Liver (tissue), 9 donors: ENCODE data around the gene EXD3. TPM values are rescaled to one million over a fixed set of nuclear protein-coding genes. Genes with fewer than 3 reads are reported as not detected.
A peak's percentile ranks its signal among the peaks of the same experiment; 100 is the strongest.

Source experiments
- DNase-seq: peaks from one replicate; pipeline ENCODE4 v3.0.0-alpha.2; 2017; ENCODE audit warnings: low spot score
- H3K27ac ChIP-seq, 2 donors: one replicate each; pipeline ENCODE4 v1.7.0; 2013; ENCODE audit warnings: inconsistent platforms in 2 of 2, low read length in 2 of 2, control low read depth in 1 of 2, low read depth in 1 of 2, mild to moderate bottlenecking in 1 of 2
- H3K27me3 ChIP-seq, 4 donors: one replicate each; pipeline versions ENCODE4 v1.6.1 to v1.7.0; 2013; ENCODE audit warnings: low read length in 3 of 4, inconsistent platforms in 1 of 4, mild to moderate bottlenecking in 1 of 4, moderate library complexity in 1 of 4; ENCODE audit not compliant: control insufficient read depth in 4 of 4, insufficient read depth in 4 of 4
- H3K36me3 ChIP-seq, 4 donors: one replicate each; pipeline versions ENCODE4 v1.6.1 to v1.7.0; 2013; ENCODE audit warnings: low read length in 3 of 4, mild to moderate bottlenecking in 3 of 4, low read depth in 1 of 4, moderate library complexity in 1 of 4; ENCODE audit not compliant: control insufficient read depth in 4 of 4, insufficient read depth in 3 of 4
- H3K4me1 ChIP-seq, 4 donors: one replicate each; pipeline versions ENCODE4 v1.6.1 to v1.7.0; 2013; ENCODE audit warnings: low read length in 3 of 4, mild to moderate bottlenecking in 3 of 4, moderate library complexity in 1 of 4; ENCODE audit not compliant: control insufficient read depth in 4 of 4, insufficient read depth in 4 of 4
- H3K4me3 ChIP-seq, 3 donors: one replicate each; pipeline versions ENCODE4 v1.6.1 to v1.7.0; 2013; ENCODE audit warnings: low read length in 3 of 3, control low read depth in 1 of 3, low read depth in 1 of 3, mild to moderate bottlenecking in 1 of 3
- H3K9ac ChIP-seq, 2 donors: one replicate each; pipeline ENCODE4 v1.7.0; 2013; ENCODE audit warnings: low read length in 2 of 2, mild to moderate bottlenecking in 2 of 2, moderate library complexity in 2 of 2, control low read depth in 1 of 2, low read depth in 1 of 2
- H3K9me3 ChIP-seq, 4 donors: one replicate each; pipeline versions ENCODE4 v1.6.1 to v1.7.0; 2013; ENCODE audit warnings: low read length in 3 of 4; ENCODE audit not compliant: control insufficient read depth in 4 of 4
- ATF3 ChIP-seq: IDR thresholded peaks from 2 replicates; pipeline ENCODE4 v1.6.1; 2016; ENCODE audit warnings: antibody characterized with exemption
- CTCF ChIP-seq: fragments of 150-350 bp; IDR thresholded peaks from 2 replicates; pipeline ENCODE4 v1.5.1; 2017; ENCODE audit warnings: improper control_type of control experiment, low read depth, low read length; ENCODE audit not compliant: missing input control
- EGR1 ChIP-seq, 2 donors: IDR thresholded peaks; 2 replicates each; pipeline ENCODE4 v1.6.1; 2016 to 2018; ENCODE audit warnings: antibody characterized with exemption in 2 of 2, low read depth in 2 of 2
- FOXA2 ChIP-seq: IDR thresholded peaks from 2 replicates; pipeline ENCODE4 v1.6.1; 2016; ENCODE audit warnings: antibody characterized with exemption
- HNF4A ChIP-seq, 2 donors: conservative IDR thresholded peaks; 2 replicates each; pipeline ENCODE4 v1.6.1; 2016; ENCODE audit warnings: antibody characterized with exemption in 2 of 2, mild to moderate bottlenecking in 2 of 2
- HNF4G ChIP-seq: IDR thresholded peaks from 2 replicates; pipeline ENCODE4 v1.6.1; 2016; ENCODE audit warnings: antibody characterized with exemption
- NR2F2 ChIP-seq: IDR thresholded peaks from 2 replicates; pipeline ENCODE4 v1.6.1; 2016; ENCODE audit warnings: antibody characterized with exemption
- RAD21 ChIP-seq, 2 donors: IDR thresholded peaks; 2 replicates each; pipeline ENCODE4 v1.6.1; 2016; ENCODE audit warnings: antibody characterized with exemption in 2 of 2, mild to moderate bottlenecking in 2 of 2
- SP1 ChIP-seq: IDR thresholded peaks from 2 replicates; pipeline ENCODE4 v1.6.1; 2018; ENCODE audit warnings: antibody characterized with exemption, mild to moderate bottlenecking
- WGBS: extraction: QIAGEN DNeasy Blood & Tissue Kit; methylation state at CpG from one replicate; pipeline ENCODE4 v1.1.7; 2013; 5-methylcytosine and 5-hydroxymethylcytosine counted together
- polyA plus RNA-seq, 2 donors: library from polyadenylated mRNA; stranded (reverse) in 1 of 2; unstranded in 1 of 2; fragments of 200-250 nt in 1 of 2; fragments of >200 nt in 1 of 2; fragmentation: Nextera tagmentation in 1 of 2; extraction: Ambion mirVana in 1 of 2; gene quantifications; one replicate each; pipeline versions ENCODE4 v1.2.1 to v1.2.3, GENCODE V29; 2013 to 2015
- total RNA-seq, 2 donors: library from RNA; depleted of rRNA; stranded (reverse); fragments of >200 nt; gene quantifications; one replicate each; pipeline ENCODE4 v1.2.3, GENCODE V29; 2014
- TF ChIP-seq, protein P1 (sequence below): IDR thresholded peaks from 2 replicates; pipeline ENCODE4 v1.6.1; 2016; ENCODE audit warnings: antibody characterized with exemption
- TF ChIP-seq, protein P2 (sequence below): IDR thresholded peaks from 2 replicates; pipeline ENCODE4 v1.6.1; 2016; ENCODE audit warnings: antibody characterized with exemption, mild to moderate bottlenecking
- donor health status: healthy.
- donor health status: healthy.
- donor health status: healthy.
- donor health status: healthy.
- donor health status: healthy.

The EXD3 gene
- total and polyA plus RNA-seq, 4 donors: 2.5 to 6.7 (median 3.7) TPM

DNA sequence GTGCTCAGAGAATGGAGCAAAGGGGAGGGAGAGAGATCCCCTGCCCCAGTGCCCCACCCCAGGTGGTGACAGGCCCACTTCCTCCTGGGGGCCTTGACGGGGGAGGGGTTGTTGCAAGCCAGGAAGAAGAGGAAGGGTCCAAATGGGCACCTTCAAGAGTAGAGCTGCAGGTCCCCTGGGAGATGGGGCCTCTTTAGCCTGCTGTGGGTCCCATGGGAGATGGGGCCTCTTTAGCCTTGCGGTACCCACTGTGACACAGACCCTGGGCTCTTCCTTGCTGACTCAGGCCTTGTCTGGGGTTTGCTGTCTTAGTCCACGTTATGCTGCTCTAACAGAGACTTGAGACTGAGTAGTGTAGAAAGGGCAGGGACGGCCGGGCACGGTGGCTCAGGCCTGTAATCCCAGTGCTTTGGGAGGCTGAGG is 155.0 kb downstream of the EXD3 start:
- peaks cover 9 to 40% (median 24%) of the 10 kb centered on the region in 4 donors for H3K4me1 ChIP-seq
- H3K9me3 ChIP-seq: no peaks in the 10 kb centered on the region
- no peak overlapping the region for H3K4me3 ChIP-seq
- H3K9ac ChIP-seq: no peak overlapping the region
- 81% methylated on average over 6 of the region's 6 CpGs for WGBS
- DNase-seq: no peak
- TF ChIP-seq RAD21 (IDR thresholded peaks at IDR 0.05): no peak
- no peak for TF ChIP-seq SP1
- TF ChIP-seq ATF3: no peak
- peak overlapping the region; percentile 19 to 32 for H3K27ac ChIP-seq
- peaks cover 5 to 17% (median 14%) of the 10 kb centered on the region in 4 donors for H3K36me3 ChIP-seq
- H3K27me3 ChIP-seq: no peaks in the 10 kb centered on the region

- H3K27me3 ChIP-seq: no peaks in the 10 kb centered on the region
- WGBS: 92% methylated on average over 34 of the region's 34 CpGs
- no peak overlapping the region for H3K4me3 ChIP-seq
- H3K27ac ChIP-seq: no peak overlapping the region
- H3K9ac ChIP-seq: no peak overlapping the region
- peaks cover 11 to 33% (median 23%) of the 10 kb centered on the region in 4 donors for H3K4me1 ChIP-seq
- peaks cover 5 to 13% (median 9%) of the 10 kb centered on the region in 4 donors for H3K36me3 ChIP-seq
- peak; percentile 31 for DNase-seq
- no peak for TF ChIP-seq FOXA2
- no peak for TF ChIP-seq HNF4A (conservative IDR thresholded peaks at IDR 0.05)
- no peak for TF ChIP-seq HNF4G
- no peak for TF ChIP-seq RAD21 (IDR thresholded peaks at IDR 0.05)
- TF ChIP-seq, protein P1, sequence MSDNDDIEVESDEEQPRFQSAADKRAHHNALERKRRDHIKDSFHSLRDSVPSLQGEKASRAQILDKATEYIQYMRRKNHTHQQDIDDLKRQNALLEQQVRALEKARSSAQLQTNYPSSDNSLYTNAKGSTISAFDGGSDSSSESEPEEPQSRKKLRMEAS: no peak
- no peak for TF ChIP-seq CTCF
- TF ChIP-seq EGR1 (IDR thresholded peaks at IDR 0.05; ENCODE audit: low read depth in 2 of 2): no peak
- no peak for TF ChIP-seq SP1
- TF ChIP-seq, protein P2, sequence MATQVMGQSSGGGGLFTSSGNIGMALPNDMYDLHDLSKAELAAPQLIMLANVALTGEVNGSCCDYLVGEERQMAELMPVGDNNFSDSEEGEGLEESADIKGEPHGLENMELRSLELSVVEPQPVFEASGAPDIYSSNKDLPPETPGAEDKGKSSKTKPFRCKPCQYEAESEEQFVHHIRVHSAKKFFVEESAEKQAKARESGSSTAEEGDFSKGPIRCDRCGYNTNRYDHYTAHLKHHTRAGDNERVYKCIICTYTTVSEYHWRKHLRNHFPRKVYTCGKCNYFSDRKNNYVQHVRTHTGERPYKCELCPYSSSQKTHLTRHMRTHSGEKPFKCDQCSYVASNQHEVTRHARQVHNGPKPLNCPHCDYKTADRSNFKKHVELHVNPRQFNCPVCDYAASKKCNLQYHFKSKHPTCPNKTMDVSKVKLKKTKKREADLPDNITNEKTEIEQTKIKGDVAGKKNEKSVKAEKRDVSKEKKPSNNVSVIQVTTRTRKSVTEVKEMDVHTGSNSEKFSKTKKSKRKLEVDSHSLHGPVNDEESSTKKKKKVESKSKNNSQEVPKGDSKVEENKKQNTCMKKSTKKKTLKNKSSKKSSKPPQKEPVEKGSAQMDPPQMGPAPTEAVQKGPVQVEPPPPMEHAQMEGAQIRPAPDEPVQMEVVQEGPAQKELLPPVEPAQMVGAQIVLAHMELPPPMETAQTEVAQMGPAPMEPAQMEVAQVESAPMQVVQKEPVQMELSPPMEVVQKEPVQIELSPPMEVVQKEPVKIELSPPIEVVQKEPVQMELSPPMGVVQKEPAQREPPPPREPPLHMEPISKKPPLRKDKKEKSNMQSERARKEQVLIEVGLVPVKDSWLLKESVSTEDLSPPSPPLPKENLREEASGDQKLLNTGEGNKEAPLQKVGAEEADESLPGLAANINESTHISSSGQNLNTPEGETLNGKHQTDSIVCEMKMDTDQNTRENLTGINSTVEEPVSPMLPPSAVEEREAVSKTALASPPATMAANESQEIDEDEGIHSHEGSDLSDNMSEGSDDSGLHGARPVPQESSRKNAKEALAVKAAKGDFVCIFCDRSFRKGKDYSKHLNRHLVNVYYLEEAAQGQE: no peak
- TF ChIP-seq ATF3: no peak
- no peak for TF ChIP-seq NR2F2
- no peaks in the 10 kb centered on the region for H3K9me3 ChIP-seq
These were observed 156.1 kb downstream of the EXD3 start for GRCh38 chr9:137266585-137267453.
